K562 (cell line): ENCODE measurements around the gene KCNK7. TPM values are rescaled to one million over a fixed set of nuclear protein-coding genes. Genes with fewer than 3 reads are reported as not detected.

ENCODE experiments used
- CBFA2T2 ChIP-seq: fragments of 450-650 bp; conservative IDR thresholded peaks from 2 replicates; pipeline ENCODE4 v1.6.1; 2017; ENCODE audit warnings: mild to moderate bottlenecking
- CHD1 ChIP-seq: fragments of 200-600 bp; sonication (generic); IDR thresholded peaks from one replicate; pipeline ENCODE4 v1.6.1; 2012; ENCODE audit warnings: mild to moderate bottlenecking, moderate library complexity, low read length, inconsistent platforms
- EHMT2 ChIP-seq: fragments of 450-650 bp; IDR thresholded peaks from 2 replicates; pipeline ENCODE4 v1.6.1; 2018; ENCODE audit warnings: antibody characterized with exemption
- EP300 ChIP-seq: IDR thresholded peaks from 2 replicates; pipeline ENCODE4 v1.6.1; 2012; ENCODE audit warnings: low read length, improper control_type of control experiment
- NR1H2 ChIP-seq: sonication (generic); formaldehyde crosslinking; IDR thresholded peaks from 2 replicates; pipeline ENCODE4 v1.4.0; 2020; ENCODE audit warnings: mild to moderate bottlenecking, missing genetic modification reagents
- RBM39 ChIP-seq: fragments of 200-400 bp; formaldehyde crosslinking; optimal IDR thresholded peaks from 2 replicates; pipeline ENCODE3; 2018; ENCODE audit warnings: low read depth, low read length
- SRSF7 ChIP-seq: fragments of 200-400 bp; formaldehyde crosslinking; optimal IDR thresholded peaks from 2 replicates; pipeline ENCODE3; 2017; ENCODE audit warnings: mild to moderate bottlenecking, low read depth, low read length
- ZC3H11A ChIP-seq: IDR thresholded peaks from 2 replicates; pipeline ENCODE4 v1.6.1; 2012; ENCODE audit warnings: low read depth, low read length, improper control_type of control experiment
- ZFP91 ChIP-seq: sonication (generic); formaldehyde crosslinking; IDR thresholded peaks from 2 replicates; pipeline ENCODE4 v1.8.0; 2022; ENCODE audit warnings: mild to moderate bottlenecking, missing genetic modification reagents
- ZNF785 ChIP-seq: fragments of 250-450 bp; sonication (Bioruptor Pico); IDR thresholded peaks from 2 replicates; pipeline ENCODE4 v1.4.0; 2020; ENCODE audit warnings: mild to moderate bottlenecking
- polyA plus RNA-seq, 8 experiments: library from polyadenylated mRNA; depleted of rRNA in 4 of 8; stranded (reverse) in 5 of 8; unstranded in 3 of 8; fragments of >200 nt; fragmentation: Nextera tagmentation in 2 of 8; fragmentation: Illumina TruSeq in 1 of 8; extraction: Ambion mirVana in 2 of 8; extraction: Trizol in 1 of 8; gene quantifications; 2 replicates each; pipeline versions ENCODE4 v1.2.1 to v1.2.3, GENCODE V29; 2011 to 2014; ENCODE audit warnings: inconsistent platforms in 1 of 8, missing spikeins in 1 of 8
- total RNA-seq, 7 experiments: library from RNA; depleted of rRNA in 6 of 7; stranded (reverse); fragments of >200 nt in 6 of 7; fragmentation: Illumina TruSeq in 2 of 7; extraction: Trizol in 2 of 7; gene quantifications; 2 replicates each; pipeline versions ENCODE4 v1.2.1 to v1.2.3, GENCODE V29; 2011 to 2021; ENCODE audit warnings: low replicate concordance in 1 of 7
- TF ChIP-seq, protein P1 (sequence below): fragments of 250-450 bp; sonication (Bioruptor Pico); IDR thresholded peaks from 2 replicates; pipeline ENCODE4 v1.5.0; 2022; ENCODE audit warnings: mild to moderate bottlenecking
- TF ChIP-seq, protein P2 (sequence below), 2 experiments: fragments of 450-650 bp; formaldehyde crosslinking in 1 of 2; IDR thresholded peaks; 2 replicates each; pipeline versions ENCODE4 v1.4.0 to v1.6.1; 2014 to 2020; ENCODE audit warnings: mild to moderate bottlenecking in 2 of 2, borderline replicate concordance in 1 of 2, low read depth in 1 of 2
- TF ChIP-seq, protein P3 (sequence below): fragments of 250-450 bp; sonication (Bioruptor Pico); IDR thresholded peaks from 2 replicates; pipeline ENCODE4 v1.8.0; 2022; ENCODE audit warnings: moderate library complexity, mild to moderate bottlenecking, inconsistent platforms

KCNK7 gene
- total and polyA plus RNA-seq, 9 of the 15 experiments (the other 6 are each of a cell fraction or from before 2014, with no cell fraction given) = 0.07 to 0.40 TPM; not detected in 7

- TF ChIP-seq, protein P1, sequence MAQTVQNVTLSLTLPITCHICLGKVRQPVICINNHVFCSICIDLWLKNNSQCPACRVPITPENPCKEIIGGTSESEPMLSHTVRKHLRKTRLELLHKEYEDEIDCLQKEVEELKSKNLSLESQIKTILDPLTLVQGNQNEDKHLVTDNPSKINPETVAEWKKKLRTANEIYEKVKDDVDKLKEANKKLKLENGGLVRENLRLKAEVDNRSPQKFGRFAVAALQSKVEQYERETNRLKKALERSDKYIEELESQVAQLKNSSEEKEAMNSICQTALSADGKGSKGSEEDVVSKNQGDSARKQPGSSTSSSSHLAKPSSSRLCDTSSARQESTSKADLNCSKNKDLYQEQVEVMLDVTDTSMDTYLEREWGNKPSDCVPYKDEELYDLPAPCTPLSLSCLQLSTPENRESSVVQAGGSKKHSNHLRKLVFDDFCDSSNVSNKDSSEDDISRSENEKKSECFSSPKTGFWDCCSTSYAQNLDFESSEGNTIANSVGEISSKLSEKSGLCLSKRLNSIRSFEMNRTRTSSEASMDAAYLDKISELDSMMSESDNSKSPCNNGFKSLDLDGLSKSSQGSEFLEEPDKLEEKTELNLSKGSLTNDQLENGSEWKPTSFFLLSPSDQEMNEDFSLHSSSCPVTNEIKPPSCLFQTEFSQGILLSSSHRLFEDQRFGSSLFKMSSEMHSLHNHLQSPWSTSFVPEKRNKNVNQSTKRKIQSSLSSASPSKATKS (CRISPR knock-in tag) = no peak
- no peak for TF ChIP-seq EHMT2
- no peak for TF ChIP-seq ZC3H11A
- TF ChIP-seq NR1H2 (CRISPR knock-in tag) = no peak
- TF ChIP-seq, protein P2, sequence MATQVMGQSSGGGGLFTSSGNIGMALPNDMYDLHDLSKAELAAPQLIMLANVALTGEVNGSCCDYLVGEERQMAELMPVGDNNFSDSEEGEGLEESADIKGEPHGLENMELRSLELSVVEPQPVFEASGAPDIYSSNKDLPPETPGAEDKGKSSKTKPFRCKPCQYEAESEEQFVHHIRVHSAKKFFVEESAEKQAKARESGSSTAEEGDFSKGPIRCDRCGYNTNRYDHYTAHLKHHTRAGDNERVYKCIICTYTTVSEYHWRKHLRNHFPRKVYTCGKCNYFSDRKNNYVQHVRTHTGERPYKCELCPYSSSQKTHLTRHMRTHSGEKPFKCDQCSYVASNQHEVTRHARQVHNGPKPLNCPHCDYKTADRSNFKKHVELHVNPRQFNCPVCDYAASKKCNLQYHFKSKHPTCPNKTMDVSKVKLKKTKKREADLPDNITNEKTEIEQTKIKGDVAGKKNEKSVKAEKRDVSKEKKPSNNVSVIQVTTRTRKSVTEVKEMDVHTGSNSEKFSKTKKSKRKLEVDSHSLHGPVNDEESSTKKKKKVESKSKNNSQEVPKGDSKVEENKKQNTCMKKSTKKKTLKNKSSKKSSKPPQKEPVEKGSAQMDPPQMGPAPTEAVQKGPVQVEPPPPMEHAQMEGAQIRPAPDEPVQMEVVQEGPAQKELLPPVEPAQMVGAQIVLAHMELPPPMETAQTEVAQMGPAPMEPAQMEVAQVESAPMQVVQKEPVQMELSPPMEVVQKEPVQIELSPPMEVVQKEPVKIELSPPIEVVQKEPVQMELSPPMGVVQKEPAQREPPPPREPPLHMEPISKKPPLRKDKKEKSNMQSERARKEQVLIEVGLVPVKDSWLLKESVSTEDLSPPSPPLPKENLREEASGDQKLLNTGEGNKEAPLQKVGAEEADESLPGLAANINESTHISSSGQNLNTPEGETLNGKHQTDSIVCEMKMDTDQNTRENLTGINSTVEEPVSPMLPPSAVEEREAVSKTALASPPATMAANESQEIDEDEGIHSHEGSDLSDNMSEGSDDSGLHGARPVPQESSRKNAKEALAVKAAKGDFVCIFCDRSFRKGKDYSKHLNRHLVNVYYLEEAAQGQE (IDR thresholded peaks at IDR 0.05; ENCODE audit: borderline replicate concordance) = peak; percentile 98
- TF ChIP-seq, protein P2 (CRISPR knock-in tag; IDR thresholded peaks at IDR 0.05; ENCODE audit: low read depth) = no peak
- TF ChIP-seq RBM39 = no peak
- no peak for TF ChIP-seq SRSF7
- no peak for TF ChIP-seq CBFA2T2
- TF ChIP-seq ZFP91 = peak; percentile 100
- TF ChIP-seq ZNF785 = no peak
- no peak for TF ChIP-seq CHD1
- TF ChIP-seq EP300 = peak; percentile 37; the same call in 1 of the 2 replicates
- TF ChIP-seq, protein P3, sequence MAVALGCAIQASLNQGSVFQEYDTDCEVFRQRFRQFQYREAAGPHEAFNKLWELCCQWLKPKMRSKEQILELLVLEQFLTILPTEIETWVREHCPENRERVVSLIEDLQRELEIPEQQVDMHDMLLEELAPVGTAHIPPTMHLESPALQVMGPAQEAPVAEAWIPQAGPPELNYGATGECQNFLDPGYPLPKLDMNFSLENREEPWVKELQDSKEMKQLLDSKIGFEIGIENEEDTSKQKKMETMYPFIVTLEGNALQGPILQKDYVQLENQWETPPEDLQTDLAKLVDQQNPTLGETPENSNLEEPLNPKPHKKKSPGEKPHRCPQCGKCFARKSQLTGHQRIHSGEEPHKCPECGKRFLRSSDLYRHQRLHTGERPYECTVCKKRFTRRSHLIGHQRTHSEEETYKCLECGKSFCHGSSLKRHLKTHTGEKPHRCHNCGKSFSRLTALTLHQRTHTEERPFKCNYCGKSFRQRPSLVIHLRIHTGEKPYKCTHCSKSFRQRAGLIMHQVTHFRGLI (CRISPR knock-in tag) = no peak
Measured at GRCh38 chr11:65615229-65615949, 19.8 kb upstream of the KCNK7 start, which contains the start of gene PCNX3 (continued).
